Liver (tissue), 9 donors: ENCODE measurements around the gene PBX4. TPM values are rescaled to one million over a fixed set of nuclear protein-coding genes. Genes with fewer than 3 reads are reported as not detected.

Experiments
- DNase-seq: peaks from one replicate; pipeline ENCODE4 v3.0.0-alpha.2; 2017; ENCODE audit warnings: low spot score
- H3K27ac ChIP-seq, 2 donors: one replicate each; pipeline ENCODE4 v1.7.0; 2013; ENCODE audit warnings: inconsistent platforms in 2 of 2, low read length in 2 of 2, control low read depth in 1 of 2, low read depth in 1 of 2, mild to moderate bottlenecking in 1 of 2
- H3K27me3 ChIP-seq, 4 donors: one replicate each; pipeline versions ENCODE4 v1.6.1 to v1.7.0; 2013; ENCODE audit warnings: low read length in 3 of 4, inconsistent platforms in 1 of 4, mild to moderate bottlenecking in 1 of 4, moderate library complexity in 1 of 4; ENCODE audit not compliant: control insufficient read depth in 4 of 4, insufficient read depth in 4 of 4
- H3K36me3 ChIP-seq, 4 donors: one replicate each; pipeline versions ENCODE4 v1.6.1 to v1.7.0; 2013; ENCODE audit warnings: low read length in 3 of 4, mild to moderate bottlenecking in 3 of 4, low read depth in 1 of 4, moderate library complexity in 1 of 4; ENCODE audit not compliant: control insufficient read depth in 4 of 4, insufficient read depth in 3 of 4
- H3K4me1 ChIP-seq, 4 donors: one replicate each; pipeline versions ENCODE4 v1.6.1 to v1.7.0; 2013; ENCODE audit warnings: low read length in 3 of 4, mild to moderate bottlenecking in 3 of 4, moderate library complexity in 1 of 4; ENCODE audit not compliant: control insufficient read depth in 4 of 4, insufficient read depth in 4 of 4
- H3K4me3 ChIP-seq, 3 donors: one replicate each; pipeline versions ENCODE4 v1.6.1 to v1.7.0; 2013; ENCODE audit warnings: low read length in 3 of 3, control low read depth in 1 of 3, low read depth in 1 of 3, mild to moderate bottlenecking in 1 of 3
- H3K9ac ChIP-seq, 2 donors: one replicate each; pipeline ENCODE4 v1.7.0; 2013; ENCODE audit warnings: low read length in 2 of 2, mild to moderate bottlenecking in 2 of 2, moderate library complexity in 2 of 2, control low read depth in 1 of 2, low read depth in 1 of 2
- H3K9me3 ChIP-seq, 4 donors: one replicate each; pipeline versions ENCODE4 v1.6.1 to v1.7.0; 2013; ENCODE audit warnings: low read length in 3 of 4; ENCODE audit not compliant: control insufficient read depth in 4 of 4
- EGR1 ChIP-seq, 2 donors: IDR thresholded peaks; 2 replicates each; pipeline ENCODE4 v1.6.1; 2016 to 2018; ENCODE audit warnings: antibody characterized with exemption in 2 of 2, low read depth in 2 of 2
- FOXA1 ChIP-seq: IDR thresholded peaks from 2 replicates; pipeline ENCODE4 v1.6.1; 2016; ENCODE audit warnings: antibody characterized with exemption
- FOXA2 ChIP-seq: IDR thresholded peaks from 2 replicates; pipeline ENCODE4 v1.6.1; 2016; ENCODE audit warnings: antibody characterized with exemption
- GABPA ChIP-seq, 2 donors: IDR thresholded peaks in 1 of 2; conservative IDR thresholded peaks in 1 of 2; 2 replicates each; pipeline ENCODE4 v1.6.1; 2016; ENCODE audit warnings: antibody characterized with exemption in 2 of 2, mild to moderate bottlenecking in 1 of 2, moderate library complexity in 1 of 2
- HNF4A ChIP-seq, 2 donors: conservative IDR thresholded peaks; 2 replicates each; pipeline ENCODE4 v1.6.1; 2016; ENCODE audit warnings: antibody characterized with exemption in 2 of 2, mild to moderate bottlenecking in 2 of 2
- JUND ChIP-seq, 2 donors: IDR thresholded peaks; 2 replicates each; pipeline ENCODE4 v1.6.1; 2016; ENCODE audit warnings: antibody characterized with exemption in 2 of 2
- RAD21 ChIP-seq, 2 donors: IDR thresholded peaks; 2 replicates each; pipeline ENCODE4 v1.6.1; 2016; ENCODE audit warnings: antibody characterized with exemption in 2 of 2, mild to moderate bottlenecking in 2 of 2
- RXRA ChIP-seq, 2 donors: IDR thresholded peaks; 2 replicates each; pipeline ENCODE4 v1.6.1; 2017 to 2018; ENCODE audit warnings: antibody characterized with exemption in 2 of 2, mild to moderate bottlenecking in 1 of 2
- SP1 ChIP-seq: IDR thresholded peaks from 2 replicates; pipeline ENCODE4 v1.6.1; 2018; ENCODE audit warnings: antibody characterized with exemption, mild to moderate bottlenecking
- TAF1 ChIP-seq: conservative IDR thresholded peaks from 2 replicates; pipeline ENCODE4 v1.6.1; 2016; ENCODE audit warnings: antibody characterized with exemption, mild to moderate bottlenecking
- YY1 ChIP-seq: IDR thresholded peaks from 2 replicates; pipeline ENCODE4 v1.6.1; 2016; ENCODE audit warnings: antibody characterized with exemption, mild to moderate bottlenecking
- WGBS: extraction: QIAGEN DNeasy Blood & Tissue Kit; methylation state at CpG from one replicate; pipeline ENCODE4 v1.1.7; 2013; 5-methylcytosine and 5-hydroxymethylcytosine counted together
- polyA plus RNA-seq, 2 donors: library from polyadenylated mRNA; stranded (reverse) in 1 of 2; unstranded in 1 of 2; fragments of 200-250 nt in 1 of 2; fragments of >200 nt in 1 of 2; fragmentation: Nextera tagmentation in 1 of 2; extraction: Ambion mirVana in 1 of 2; gene quantifications; one replicate each; pipeline versions ENCODE4 v1.2.1 to v1.2.3, GENCODE V29; 2013 to 2015
- total RNA-seq, 2 donors: library from RNA; depleted of rRNA; stranded (reverse); fragments of >200 nt; gene quantifications; one replicate each; pipeline ENCODE4 v1.2.3, GENCODE V29; 2014
- TF ChIP-seq, protein P1 (sequence below): IDR thresholded peaks from 2 replicates; pipeline ENCODE4 v1.6.1; 2016; ENCODE audit warnings: antibody characterized with exemption
- TF ChIP-seq, protein P2 (sequence below): fragments of 150-350 bp; IDR thresholded peaks from 2 replicates; pipeline ENCODE4 v1.5.1; 2017; ENCODE audit warnings: improper control_type of control experiment, low read depth, low read length; ENCODE audit not compliant: missing input control
- TF ChIP-seq, protein P3 (sequence below): IDR thresholded peaks from 2 replicates; pipeline ENCODE4 v1.6.1; 2016; ENCODE audit warnings: antibody characterized with exemption
- TF ChIP-seq, protein P4 (sequence below): IDR thresholded peaks from 2 replicates; pipeline ENCODE4 v1.6.1; 2016; ENCODE audit warnings: antibody characterized with exemption
- TF ChIP-seq, protein P5 (sequence below): IDR thresholded peaks from 2 replicates; pipeline ENCODE4 v1.6.1; 2016; ENCODE audit warnings: antibody characterized with exemption, mild to moderate bottlenecking
- donor health status: healthy.
- donor health status: healthy.
- donor health status: healthy.
- donor health status: healthy.
- donor health status: healthy.

PBX4 gene
- total and polyA plus RNA-seq, 4 donors = 0.19 to 0.59 (median 0.21) TPM; not detected in 1

DNA sequence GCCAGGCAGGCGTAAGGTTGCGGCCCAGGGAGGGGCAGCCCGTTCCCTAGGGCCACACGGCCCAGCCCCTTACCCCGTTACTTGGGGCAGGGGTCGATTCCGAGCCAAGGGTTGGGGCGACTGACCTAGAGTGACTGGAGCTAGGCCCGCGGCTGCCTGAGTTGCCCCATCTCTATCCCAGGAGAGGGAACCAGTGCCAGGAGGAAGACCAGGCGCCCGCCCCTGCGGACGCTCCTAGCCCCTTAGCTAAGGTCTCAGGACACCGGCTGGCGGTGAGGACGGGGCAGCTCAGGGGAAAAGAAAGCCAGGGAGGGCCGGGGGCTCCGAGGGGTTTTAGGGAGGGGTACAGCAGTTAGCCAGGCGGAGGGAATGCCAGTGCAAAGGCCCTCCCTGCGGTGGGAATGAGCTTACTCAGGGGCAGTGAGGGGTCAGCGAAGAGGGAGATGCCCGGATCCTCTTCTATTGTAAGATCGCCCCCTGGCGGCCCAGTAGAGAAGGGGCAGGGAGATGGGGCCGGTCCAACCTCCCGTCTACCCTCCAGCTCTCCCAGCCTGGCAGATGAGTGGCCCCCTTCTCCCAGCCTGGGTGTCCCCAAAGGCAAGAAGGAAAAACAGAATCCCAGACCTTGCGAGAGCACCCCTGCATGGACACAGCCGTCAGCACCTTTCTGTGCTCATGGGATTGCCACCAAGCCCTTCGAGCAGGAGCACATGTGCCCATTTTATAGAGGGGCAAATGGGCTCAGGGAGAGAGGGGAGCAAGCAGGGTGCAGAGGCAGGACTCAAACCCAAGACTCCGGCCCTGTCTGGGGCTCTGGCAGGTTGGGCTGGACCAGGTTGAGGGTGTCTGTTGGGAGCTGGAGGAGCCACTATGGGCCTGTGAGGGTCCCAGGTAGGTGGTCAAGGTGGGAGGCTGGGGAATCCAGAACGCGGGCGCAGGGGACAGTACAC lies 64.1 kb downstream of the PBX4 start:
- Histone ChIP-seq H3K4me1 (no peaks in the 10 kb centered on the region), H3K27me3 (no peaks in the 10 kb centered on the region), H3K4me3 (no peak overlapping the region), H3K36me3 (no peaks in the 10 kb centered on the region), H3K9ac (no peak overlapping the region), H3K27ac (no peak overlapping the region), H3K9me3 (no peaks in the 10 kb centered on the region)
- WGBS = 69% methylated on average over 34 of the region's 34 CpGs
- no peak for TF ChIP-seq FOXA2
- TF ChIP-seq FOXA1 = no peak
- no peak for TF ChIP-seq RXRA (IDR thresholded peaks at IDR 0.05)
- TF ChIP-seq RAD21 (IDR thresholded peaks at IDR 0.05) = peak in 1 of 2 donors; percentile 56
- TF ChIP-seq, protein P1, sequence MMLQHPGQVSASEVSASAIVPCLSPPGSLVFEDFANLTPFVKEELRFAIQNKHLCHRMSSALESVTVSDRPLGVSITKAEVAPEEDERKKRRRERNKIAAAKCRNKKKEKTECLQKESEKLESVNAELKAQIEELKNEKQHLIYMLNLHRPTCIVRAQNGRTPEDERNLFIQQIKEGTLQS = no peak
- no peak for TF ChIP-seq EGR1 (IDR thresholded peaks at IDR 0.05; ENCODE audit: low read depth in 2 of 2)
- TF ChIP-seq, protein P2, sequence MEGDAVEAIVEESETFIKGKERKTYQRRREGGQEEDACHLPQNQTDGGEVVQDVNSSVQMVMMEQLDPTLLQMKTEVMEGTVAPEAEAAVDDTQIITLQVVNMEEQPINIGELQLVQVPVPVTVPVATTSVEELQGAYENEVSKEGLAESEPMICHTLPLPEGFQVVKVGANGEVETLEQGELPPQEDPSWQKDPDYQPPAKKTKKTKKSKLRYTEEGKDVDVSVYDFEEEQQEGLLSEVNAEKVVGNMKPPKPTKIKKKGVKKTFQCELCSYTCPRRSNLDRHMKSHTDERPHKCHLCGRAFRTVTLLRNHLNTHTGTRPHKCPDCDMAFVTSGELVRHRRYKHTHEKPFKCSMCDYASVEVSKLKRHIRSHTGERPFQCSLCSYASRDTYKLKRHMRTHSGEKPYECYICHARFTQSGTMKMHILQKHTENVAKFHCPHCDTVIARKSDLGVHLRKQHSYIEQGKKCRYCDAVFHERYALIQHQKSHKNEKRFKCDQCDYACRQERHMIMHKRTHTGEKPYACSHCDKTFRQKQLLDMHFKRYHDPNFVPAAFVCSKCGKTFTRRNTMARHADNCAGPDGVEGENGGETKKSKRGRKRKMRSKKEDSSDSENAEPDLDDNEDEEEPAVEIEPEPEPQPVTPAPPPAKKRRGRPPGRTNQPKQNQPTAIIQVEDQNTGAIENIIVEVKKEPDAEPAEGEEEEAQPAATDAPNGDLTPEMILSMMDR = peak; percentile 54
- peak; percentile 59 for DNase-seq

DNA sequence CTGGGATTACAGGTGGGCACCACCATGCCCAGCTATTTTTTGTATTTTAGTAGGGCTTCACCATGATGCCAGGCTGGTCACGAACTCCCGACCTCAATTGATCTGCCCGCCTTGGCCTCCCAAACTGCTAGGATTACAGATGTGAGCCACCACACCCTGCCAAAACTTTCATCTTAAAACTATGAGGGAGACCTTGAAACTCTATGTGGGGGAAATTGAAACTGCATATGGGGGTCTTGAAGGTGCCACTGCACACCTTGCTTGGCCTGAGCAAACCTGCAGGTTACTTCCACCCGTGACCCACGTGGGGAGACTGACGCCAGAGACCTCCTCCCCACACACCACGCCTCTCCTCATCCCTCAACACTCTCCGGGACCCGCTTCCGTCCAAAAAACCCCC lies 64.8 kb downstream of the PBX4 start:
- no peaks in the 10 kb centered on the region for H3K9me3 ChIP-seq
- WGBS = 86% methylated on average over 10 of the region's 10 CpGs
- peaks cover 0 to 5% (median 0%) of the 10 kb centered on the region in 4 donors for H3K27me3 ChIP-seq
- H3K4me3 ChIP-seq = no peak overlapping the region
- H3K4me1 ChIP-seq = no peaks in the 10 kb centered on the region
- no peak for DNase-seq
- H3K27ac ChIP-seq = no peak overlapping the region
- TF ChIP-seq, protein P1 = no peak
- TF ChIP-seq RAD21 (IDR thresholded peaks at IDR 0.05) = no peak
- no peak for TF ChIP-seq FOXA1
- TF ChIP-seq, protein P3, sequence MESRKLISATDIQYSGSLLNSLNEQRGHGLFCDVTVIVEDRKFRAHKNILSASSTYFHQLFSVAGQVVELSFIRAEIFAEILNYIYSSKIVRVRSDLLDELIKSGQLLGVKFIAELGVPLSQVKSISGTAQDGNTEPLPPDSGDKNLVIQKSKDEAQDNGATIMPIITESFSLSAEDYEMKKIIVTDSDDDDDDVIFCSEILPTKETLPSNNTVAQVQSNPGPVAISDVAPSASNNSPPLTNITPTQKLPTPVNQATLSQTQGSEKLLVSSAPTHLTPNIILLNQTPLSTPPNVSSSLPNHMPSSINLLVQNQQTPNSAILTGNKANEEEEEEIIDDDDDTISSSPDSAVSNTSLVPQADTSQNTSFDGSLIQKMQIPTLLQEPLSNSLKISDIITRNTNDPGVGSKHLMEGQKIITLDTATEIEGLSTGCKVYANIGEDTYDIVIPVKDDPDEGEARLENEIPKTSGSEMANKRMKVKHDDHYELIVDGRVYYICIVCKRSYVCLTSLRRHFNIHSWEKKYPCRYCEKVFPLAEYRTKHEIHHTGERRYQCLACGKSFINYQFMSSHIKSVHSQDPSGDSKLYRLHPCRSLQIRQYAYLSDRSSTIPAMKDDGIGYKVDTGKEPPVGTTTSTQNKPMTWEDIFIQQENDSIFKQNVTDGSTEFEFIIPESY = no peak
- no peak for TF ChIP-seq RXRA (IDR thresholded peaks at IDR 0.05)
- TF ChIP-seq SP1 = no peak
- no peak for TF ChIP-seq JUND (IDR thresholded peaks at IDR 0.05)
- TF ChIP-seq, protein P2 = no peak
- TF ChIP-seq FOXA2 = no peak
- TF ChIP-seq YY1 = no peak
- TF ChIP-seq TAF1 = no peak
- no peak for TF ChIP-seq GABPA (IDR thresholded peaks at IDR 0.05 in 1 of 2, conservative IDR thresholded peaks at IDR 0.05 in 1 of 2)
- TF ChIP-seq, protein P4, sequence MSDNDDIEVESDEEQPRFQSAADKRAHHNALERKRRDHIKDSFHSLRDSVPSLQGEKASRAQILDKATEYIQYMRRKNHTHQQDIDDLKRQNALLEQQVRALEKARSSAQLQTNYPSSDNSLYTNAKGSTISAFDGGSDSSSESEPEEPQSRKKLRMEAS = no peak
- TF ChIP-seq EGR1 (IDR thresholded peaks at IDR 0.05; ENCODE audit: low read depth in 2 of 2) = no peak
- TF ChIP-seq HNF4A (conservative IDR thresholded peaks at IDR 0.05) = no peak
- TF ChIP-seq, protein P5, sequence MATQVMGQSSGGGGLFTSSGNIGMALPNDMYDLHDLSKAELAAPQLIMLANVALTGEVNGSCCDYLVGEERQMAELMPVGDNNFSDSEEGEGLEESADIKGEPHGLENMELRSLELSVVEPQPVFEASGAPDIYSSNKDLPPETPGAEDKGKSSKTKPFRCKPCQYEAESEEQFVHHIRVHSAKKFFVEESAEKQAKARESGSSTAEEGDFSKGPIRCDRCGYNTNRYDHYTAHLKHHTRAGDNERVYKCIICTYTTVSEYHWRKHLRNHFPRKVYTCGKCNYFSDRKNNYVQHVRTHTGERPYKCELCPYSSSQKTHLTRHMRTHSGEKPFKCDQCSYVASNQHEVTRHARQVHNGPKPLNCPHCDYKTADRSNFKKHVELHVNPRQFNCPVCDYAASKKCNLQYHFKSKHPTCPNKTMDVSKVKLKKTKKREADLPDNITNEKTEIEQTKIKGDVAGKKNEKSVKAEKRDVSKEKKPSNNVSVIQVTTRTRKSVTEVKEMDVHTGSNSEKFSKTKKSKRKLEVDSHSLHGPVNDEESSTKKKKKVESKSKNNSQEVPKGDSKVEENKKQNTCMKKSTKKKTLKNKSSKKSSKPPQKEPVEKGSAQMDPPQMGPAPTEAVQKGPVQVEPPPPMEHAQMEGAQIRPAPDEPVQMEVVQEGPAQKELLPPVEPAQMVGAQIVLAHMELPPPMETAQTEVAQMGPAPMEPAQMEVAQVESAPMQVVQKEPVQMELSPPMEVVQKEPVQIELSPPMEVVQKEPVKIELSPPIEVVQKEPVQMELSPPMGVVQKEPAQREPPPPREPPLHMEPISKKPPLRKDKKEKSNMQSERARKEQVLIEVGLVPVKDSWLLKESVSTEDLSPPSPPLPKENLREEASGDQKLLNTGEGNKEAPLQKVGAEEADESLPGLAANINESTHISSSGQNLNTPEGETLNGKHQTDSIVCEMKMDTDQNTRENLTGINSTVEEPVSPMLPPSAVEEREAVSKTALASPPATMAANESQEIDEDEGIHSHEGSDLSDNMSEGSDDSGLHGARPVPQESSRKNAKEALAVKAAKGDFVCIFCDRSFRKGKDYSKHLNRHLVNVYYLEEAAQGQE = no peak
- no peak overlapping the region for H3K9ac ChIP-seq
- H3K36me3 ChIP-seq = no peaks in the 10 kb centered on the region
